ENCODE data around the gene CLASP2. TPM values are rescaled to one million over a fixed set of nuclear protein-coding genes. Genes with fewer than 3 reads are reported as not detected.
"Not testable (repeated sequence)": the region's sequence is repeated elsewhere in the genome, so short reads cannot be mapped to it uniquely, and the experiment has no call there.

Gene CLASP2
- 54.0 and 54.5 TPM in 2 replicates for total RNA-seq

GRCh38 chr3:33717866-33718594 is at the start of gene CLASP2:
Gene CLASP2, minus strand, starts transcription at chr3:33718254. Its CDS starts 252 bp downstream, at chr3:33718002.
- DNase-seq (ENCODE audit: low read depth in 2 of 2): peak; percentile 75 to 93

GRCh38 chr3:33758864-33759263 is 40.8 kb upstream of the CLASP2 start:
- no peak for DNase-seq (ENCODE audit: low read depth in 2 of 2)

GRCh38 chr3:33758281-33758680 is 40.2 kb upstream of the CLASP2 start:
- no peak for DNase-seq (ENCODE audit: low read depth in 2 of 2)

GRCh38 chr3:33754391-33754790 is 36.3 kb upstream of the CLASP2 start:
- not testable (repeated sequence) for DNase-seq (ENCODE audit: low read depth in 2 of 2)

- no peak for DNase-seq (ENCODE audit: low read depth in 2 of 2)
Measured at GRCh38 chr3:33751336-33751735, 33.3 kb upstream of the CLASP2 start.

- DNase-seq (ENCODE audit: low read depth in 2 of 2): no peak
Measured at GRCh38 chr3:33750211-33750548, 32.1 kb upstream of the CLASP2 start.

GRCh38 chr3:33749546-33750210 is 31.6 kb upstream of the CLASP2 start:
- no peak for DNase-seq (ENCODE audit: low read depth in 2 of 2)

- no peak for DNase-seq (ENCODE audit: low read depth in 2 of 2)
Measured at GRCh38 chr3:33746416-33747116, 28.5 kb upstream of the CLASP2 start.

- no peak for DNase-seq (ENCODE audit: low read depth in 2 of 2)
Measured at GRCh38 chr3:33737146-33737545, 19.1 kb upstream of the CLASP2 start.

GRCh38 chr3:33732394-33732793 is 14.3 kb upstream of the CLASP2 start:
- no peak for DNase-seq (ENCODE audit: low read depth in 2 of 2)

- DNase-seq (ENCODE audit: low read depth in 2 of 2): no peak
Measured at GRCh38 chr3:33729993-33730392, 11.9 kb upstream of the CLASP2 start.

GRCh38 chr3:33724256-33724655 is 6.2 kb upstream of the CLASP2 start:
- no peak for DNase-seq (ENCODE audit: low read depth in 2 of 2)

GRCh38 chr3:33722626-33723370 is 4.7 kb upstream of the CLASP2 start:
- DNase-seq (ENCODE audit: low read depth in 2 of 2): peak; percentile 68 to 69

GRCh38 chr3:33722191-33722590 is 4.1 kb upstream of the CLASP2 start:
- DNase-seq (ENCODE audit: low read depth in 2 of 2): no peak

GRCh38 chr3:33718595-33718907 is 497 bp upstream of the CLASP2 start:
- DNase-seq (ENCODE audit: low read depth in 2 of 2): no peak

GRCh38 chr3:33717616-33717865 is 513 bp downstream of the CLASP2 start:
- peak; percentile 36 to 78 for DNase-seq (ENCODE audit: low read depth in 2 of 2)

GRCh38 chr3:33716227-33716626 is 1.8 kb downstream of the CLASP2 start:
- DNase-seq (ENCODE audit: low read depth in 2 of 2): no peak

- no peak for DNase-seq (ENCODE audit: low read depth in 2 of 2)
Measured at GRCh38 chr3:33711100-33711499, 7.0 kb downstream of the CLASP2 start.

- no peak for DNase-seq (ENCODE audit: low read depth in 2 of 2)
Measured at GRCh38 chr3:33706056-33706455, 12.0 kb downstream of the CLASP2 start.

- DNase-seq (ENCODE audit: low read depth in 2 of 2): no peak
Measured at GRCh38 chr3:33704891-33705290, 13.2 kb downstream of the CLASP2 start.

GRCh38 chr3:33699275-33699674 is 18.8 kb downstream of the CLASP2 start:
- DNase-seq (ENCODE audit: low read depth in 2 of 2): no peak

- no peak for DNase-seq (ENCODE audit: low read depth in 2 of 2)
Measured at GRCh38 chr3:33694944-33695343, 23.1 kb downstream of the CLASP2 start.
